Esophagus muscularis mucosa (tissue), 3 donors: ENCODE measurements around the gene PGAM5.

Experiments used
- POLR2AphosphoS5 ChIP-seq, 2 donors: sonication (generic); formaldehyde crosslinking; IDR thresholded peaks; one replicate each; pipeline ENCODE4 v1.6.1; 2017; ENCODE audit warnings: antibody characterized with exemption in 2 of 2
- TF ChIP-seq, protein P1 (sequence below), 3 experiments: fragments of 200-600 bp in 2 of 3; fragments of 450-650 bp in 1 of 3; sonication (generic) in 2 of 3; IDR thresholded peaks; one replicate each; pipeline ENCODE4 v1.5.1; 2017 to 2019; ENCODE audit warnings: antibody characterized with exemption in 3 of 3, mild to moderate bottlenecking in 2 of 3, moderate library complexity in 1 of 3

DNA sequence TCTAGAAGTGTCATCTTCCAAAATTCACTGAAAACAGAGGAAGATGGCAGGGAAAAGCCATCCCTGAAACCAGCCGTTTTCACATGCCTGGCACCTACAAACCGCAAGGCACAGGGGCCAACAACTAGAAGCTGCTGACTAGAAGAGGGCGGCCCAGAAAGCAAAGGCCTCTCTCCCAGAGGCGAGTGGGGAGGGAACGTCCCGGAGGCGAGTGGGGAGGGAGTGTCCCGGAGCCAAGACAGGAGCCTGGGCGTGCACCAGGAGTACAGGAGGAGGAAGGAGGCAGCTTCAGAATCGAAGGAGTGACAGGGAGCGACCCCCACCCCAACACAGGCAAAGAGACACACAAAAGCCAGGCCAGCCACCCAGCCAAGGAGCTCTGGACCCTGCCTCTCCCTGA lies 30.0 kb downstream of the PGAM5 start:
- TF ChIP-seq, protein P1, sequence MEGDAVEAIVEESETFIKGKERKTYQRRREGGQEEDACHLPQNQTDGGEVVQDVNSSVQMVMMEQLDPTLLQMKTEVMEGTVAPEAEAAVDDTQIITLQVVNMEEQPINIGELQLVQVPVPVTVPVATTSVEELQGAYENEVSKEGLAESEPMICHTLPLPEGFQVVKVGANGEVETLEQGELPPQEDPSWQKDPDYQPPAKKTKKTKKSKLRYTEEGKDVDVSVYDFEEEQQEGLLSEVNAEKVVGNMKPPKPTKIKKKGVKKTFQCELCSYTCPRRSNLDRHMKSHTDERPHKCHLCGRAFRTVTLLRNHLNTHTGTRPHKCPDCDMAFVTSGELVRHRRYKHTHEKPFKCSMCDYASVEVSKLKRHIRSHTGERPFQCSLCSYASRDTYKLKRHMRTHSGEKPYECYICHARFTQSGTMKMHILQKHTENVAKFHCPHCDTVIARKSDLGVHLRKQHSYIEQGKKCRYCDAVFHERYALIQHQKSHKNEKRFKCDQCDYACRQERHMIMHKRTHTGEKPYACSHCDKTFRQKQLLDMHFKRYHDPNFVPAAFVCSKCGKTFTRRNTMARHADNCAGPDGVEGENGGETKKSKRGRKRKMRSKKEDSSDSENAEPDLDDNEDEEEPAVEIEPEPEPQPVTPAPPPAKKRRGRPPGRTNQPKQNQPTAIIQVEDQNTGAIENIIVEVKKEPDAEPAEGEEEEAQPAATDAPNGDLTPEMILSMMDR (IDR thresholded peaks at IDR 0.05), result no peak
- TF ChIP-seq POLR2AphosphoS5 (IDR thresholded peaks at IDR 0.05), result no peak
